Astrocyte of the cerebellum (primary cell): Measurements from ENCODE around the gene LNP1.

ENCODE experiments used
- DNase-seq: peaks from one replicate; pipeline ENCODE4 v3.0.0-alpha.2; 2011; ENCODE audit warnings: low read depth
- H3K4me3 ChIP-seq: 2 replicates; pipeline ENCODE4 v1.5.1; 2011; ENCODE audit warnings: mild to moderate bottlenecking, low read depth, low read length, moderate library complexity
- CTCF ChIP-seq: IDR thresholded peaks from 2 replicates; pipeline ENCODE4 v1.5.1; 2012; ENCODE audit warnings: low read length, low read depth, moderate library complexity, mild to moderate bottlenecking; ENCODE audit errors: missing control alignments
- in situ Hi-C: cut with HindIII; loops from 2 replicates; pipeline ENCODE4 v1.10.0; 2017; ENCODE audit warnings: low sequenced_read_pairs

Gene LNP1

DNA sequence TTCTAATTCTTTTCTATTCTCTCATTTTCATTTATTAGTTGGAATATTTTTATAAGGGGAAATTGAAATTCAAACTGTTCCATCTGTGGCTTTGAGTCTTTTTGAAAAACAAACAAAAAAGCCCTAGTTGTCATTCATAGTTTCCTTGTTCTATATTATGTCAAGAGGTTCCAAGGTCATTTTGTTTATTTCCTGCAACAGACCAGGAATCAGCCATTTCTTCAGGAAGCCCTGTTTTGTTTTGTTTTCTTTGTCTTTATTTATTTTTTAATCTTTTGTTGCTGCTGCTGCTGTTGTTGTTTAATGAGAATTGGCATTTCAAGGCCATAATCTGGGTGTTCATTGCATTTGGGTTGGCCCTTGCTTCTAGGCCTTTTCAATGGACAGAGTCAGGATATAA, 14.8 kb downstream of the LNP1 start:
- no peak for DNase-seq
- no peak for TF ChIP-seq CTCF
- no peak overlapping the region for H3K4me3 ChIP-seq
- in situ Hi-C loops = no loop called here

- TF ChIP-seq CTCF = no peak
- in situ Hi-C loops = no loop called here
These were observed 15.5 kb downstream of the LNP1 start for GRCh38 chr3:100416863-100417262.

GRCh38 chr3:100419406-100419805, 18.1 kb downstream of the LNP1 start:
- in situ Hi-C loops = no loop called here
- TF ChIP-seq CTCF = no peak
- H3K4me3 ChIP-seq = no peak overlapping the region
- no peak for DNase-seq

More at GRCh38 chr3:100416863-100417262, 15.5 kb downstream of the LNP1 start:
- H3K4me3 ChIP-seq = no peak overlapping the region
- no peak for DNase-seq

DNA sequence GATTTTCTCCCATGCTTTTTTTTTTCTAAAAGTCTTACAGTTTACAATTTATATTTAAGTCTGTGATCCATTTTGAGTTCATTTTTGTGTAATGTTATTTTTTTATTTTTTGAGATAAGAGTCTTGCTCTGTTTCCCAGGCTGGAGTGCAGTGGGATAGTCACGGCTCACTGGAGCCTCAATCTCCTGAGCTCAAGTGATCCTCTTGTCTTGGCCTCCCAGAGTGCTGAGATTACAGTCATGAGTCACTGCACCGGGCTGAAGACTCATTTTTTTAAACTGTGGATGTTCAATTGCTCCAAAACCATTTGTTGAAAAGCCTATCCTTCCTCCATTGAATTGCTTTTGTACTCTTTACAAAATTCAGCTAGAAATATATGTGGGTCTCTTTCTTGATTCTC, 19.5 kb downstream of the LNP1 start:
- H3K4me3 ChIP-seq = no peak overlapping the region
- in situ Hi-C loops = no loop called here
- DNase-seq = no peak
- no peak for TF ChIP-seq CTCF

DNA sequence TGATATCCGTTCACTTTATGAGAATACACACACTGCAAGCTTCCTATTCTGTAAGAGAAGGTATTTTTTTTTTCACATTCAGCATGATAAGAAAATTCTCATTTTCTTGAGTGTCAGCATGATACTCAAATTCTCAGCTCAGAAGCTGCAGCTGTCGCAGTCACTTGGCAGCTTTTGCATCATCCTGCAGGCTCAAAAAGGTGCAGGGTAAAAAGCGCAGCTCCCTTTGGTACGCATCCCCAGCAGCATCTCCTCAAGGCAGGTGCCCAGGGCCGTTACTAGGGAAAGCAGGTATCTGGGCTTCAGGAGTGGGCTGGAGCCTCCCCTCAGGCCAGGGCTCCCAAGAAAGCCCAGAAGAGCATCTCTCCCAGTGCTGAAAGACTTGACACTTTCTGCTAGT, 22.3 kb downstream of the LNP1 start:
- no peak overlapping the region for H3K4me3 ChIP-seq
- in situ Hi-C loops = no loop called here
- TF ChIP-seq CTCF = no peak
- no peak for DNase-seq

GRCh38 chr3:100424261-100424660, 22.9 kb downstream of the LNP1 start:
- TF ChIP-seq CTCF = no peak
- H3K4me3 ChIP-seq = no peak overlapping the region
- in situ Hi-C loops = no loop called here
- no peak for DNase-seq

GRCh38 chr3:100425316-100425715, 24.0 kb downstream of the LNP1 start:
- H3K4me3 ChIP-seq = no peak overlapping the region
- DNase-seq = no peak
- in situ Hi-C loops = no loop called here
- TF ChIP-seq CTCF = no peak
